GM06990 (cell line): ENCODE data around the gene NTNG1.

Experiments
- DNase-seq: peaks from one replicate; pipeline ENCODE4 v3.0.0-alpha.2; 2011; ENCODE audit not compliant: insufficient read length; ENCODE audit errors: extremely low read depth
- H3K27me3 ChIP-seq: replicated peaks from 2 replicates; pipeline ENCODE4 v1.6.0; 2011; ENCODE audit warnings: low read length; ENCODE audit not compliant: control insufficient read depth, insufficient read depth
- H3K36me3 ChIP-seq: 2 replicates; pipeline ENCODE4 v1.5.1; 2011; ENCODE audit warnings: low read length; ENCODE audit not compliant: control insufficient read depth, insufficient read depth
- H3K4me3 ChIP-seq: replicated peaks from 2 replicates; pipeline ENCODE4 v1.5.1; 2011; ENCODE audit warnings: low read depth, mild to moderate bottlenecking, control low read depth, low read length
- CTCF ChIP-seq: IDR thresholded peaks from 2 replicates; pipeline ENCODE4 v1.5.1; 2011; ENCODE audit warnings: low read length, control low read depth, mild to moderate bottlenecking, inconsistent platforms; ENCODE audit not compliant: insufficient read depth, poor library complexity, severe bottlenecking

NTNG1 gene

GRCh38 chr1:107254306-107254705 is 113.5 kb downstream of the NTNG1 start:
- H3K27me3 ChIP-seq: no peaks in the 10 kb centered on the region
- DNase-seq: no peak
- H3K4me3 ChIP-seq: no peak overlapping the region
- TF ChIP-seq CTCF: no peak
- no peaks in the 10 kb centered on the region for H3K36me3 ChIP-seq

- Histone ChIP-seq H3K27me3 (no peaks in the 10 kb centered on the region), H3K36me3 (no peaks in the 10 kb centered on the region), H3K4me3 (no peak overlapping the region)
- no peak for TF ChIP-seq CTCF
- DNase-seq: no peak
Observed at GRCh38 chr1:107255469-107255868, 114.6 kb downstream of the NTNG1 start.

GRCh38 chr1:107262467-107263286 is 121.8 kb downstream of the NTNG1 start:
- TF ChIP-seq CTCF: no peak
- DNase-seq: no peak
- Histone ChIP-seq H3K27me3 (no peaks in the 10 kb centered on the region), H3K36me3 (no peaks in the 10 kb centered on the region), H3K4me3 (no peak overlapping the region)

GRCh38 chr1:107263291-107263915 is 122.6 kb downstream of the NTNG1 start:
- no peak for DNase-seq
- Histone ChIP-seq H3K36me3 (no peaks in the 10 kb centered on the region), H3K4me3 (no peak overlapping the region), H3K27me3 (no peaks in the 10 kb centered on the region)
- no peak for TF ChIP-seq CTCF

- H3K27me3 ChIP-seq: no peaks in the 10 kb centered on the region
- no peaks in the 10 kb centered on the region for H3K36me3 ChIP-seq
- no peak for TF ChIP-seq CTCF
- no peak overlapping the region for H3K4me3 ChIP-seq
- DNase-seq: no peak
Observed at GRCh38 chr1:107264007-107264406, 123.2 kb downstream of the NTNG1 start.
